Left ventricle myocardium superior (tissue), 1 donor: ENCODE measurements around the gene SHOX. TPM values are rescaled to one million over a fixed set of nuclear protein-coding genes. Genes with fewer than 3 reads are reported as not detected.
"Not testable (repeated sequence)": the region's sequence is repeated elsewhere in the genome, so short reads cannot be mapped to it uniquely, and the experiment has no call there.

Experiments used
- ATAC-seq: fragments of 200-7000 bp; cut with Tn5 transposase; one replicate; pipeline ENCODE4 v1.9.1; 2020; ENCODE audit warnings: mild to moderate bottlenecking, moderate library complexity
- DNase-seq: peaks from one replicate; pipeline ENCODE4 v3.0.0-alpha.2; 2020
- intact Hi-C: fragments of 100-400 bp; cut with micrococcal nuclease; formaldehyde crosslinking; loops from one replicate; pipeline ENCODE4 v1.11.0; 2022
- total RNA-seq: library from RNA; stranded (reverse); fragmentation: NEBNext Ultra II Directional; extraction: Animal tissue kit (Norgen Biotek cat#: 25700); gene quantifications from one replicate; pipeline ENCODE4 v1.2.1, GENCODE V29; 2021
- donor health status: DM: no; HTN: yes; CAD: no; lungs with severe emphysema.

Gene SHOX
- total RNA-seq, 1 donor from 2014 or later: not detected

DNA sequence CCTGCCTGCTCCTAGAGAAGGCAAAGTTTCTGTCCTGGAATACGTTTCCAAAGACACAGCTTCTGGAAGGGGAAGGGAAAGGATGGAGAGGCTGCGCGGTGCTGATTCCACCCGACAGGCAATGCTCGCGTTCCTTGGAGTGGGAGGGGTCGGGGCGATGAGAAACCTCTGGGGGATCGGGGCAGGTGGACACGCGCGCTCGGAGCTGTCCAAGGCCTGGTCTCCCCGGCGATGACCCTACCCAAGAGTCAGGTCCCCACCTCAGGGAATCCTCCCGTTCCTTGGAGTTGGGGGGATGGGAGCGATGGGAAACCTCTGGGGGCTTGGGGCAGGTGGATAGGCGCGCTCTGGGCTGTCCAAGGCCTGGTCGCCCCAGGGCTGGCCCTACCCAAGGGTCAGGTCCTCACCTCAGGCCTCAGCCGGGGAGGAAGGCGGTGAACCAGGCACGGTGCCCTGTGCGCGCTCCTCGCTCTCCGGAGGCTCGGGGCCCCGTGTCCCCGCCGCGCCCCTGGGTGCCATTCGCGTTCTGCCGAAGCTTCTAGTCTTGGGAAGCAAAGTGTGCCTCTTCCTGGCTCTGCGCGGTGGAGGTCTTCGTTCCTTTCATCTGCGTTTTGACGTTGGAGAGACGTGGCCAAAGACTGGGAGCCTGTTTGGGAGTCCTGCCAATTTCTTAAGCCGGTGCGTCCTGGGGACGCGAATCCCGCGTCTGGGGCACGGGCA lies 10.6 kb upstream of the SHOX start:
- ATAC-seq (no peak), DNase-seq (no peak)
- intact Hi-C loops: no loop called here

DNA sequence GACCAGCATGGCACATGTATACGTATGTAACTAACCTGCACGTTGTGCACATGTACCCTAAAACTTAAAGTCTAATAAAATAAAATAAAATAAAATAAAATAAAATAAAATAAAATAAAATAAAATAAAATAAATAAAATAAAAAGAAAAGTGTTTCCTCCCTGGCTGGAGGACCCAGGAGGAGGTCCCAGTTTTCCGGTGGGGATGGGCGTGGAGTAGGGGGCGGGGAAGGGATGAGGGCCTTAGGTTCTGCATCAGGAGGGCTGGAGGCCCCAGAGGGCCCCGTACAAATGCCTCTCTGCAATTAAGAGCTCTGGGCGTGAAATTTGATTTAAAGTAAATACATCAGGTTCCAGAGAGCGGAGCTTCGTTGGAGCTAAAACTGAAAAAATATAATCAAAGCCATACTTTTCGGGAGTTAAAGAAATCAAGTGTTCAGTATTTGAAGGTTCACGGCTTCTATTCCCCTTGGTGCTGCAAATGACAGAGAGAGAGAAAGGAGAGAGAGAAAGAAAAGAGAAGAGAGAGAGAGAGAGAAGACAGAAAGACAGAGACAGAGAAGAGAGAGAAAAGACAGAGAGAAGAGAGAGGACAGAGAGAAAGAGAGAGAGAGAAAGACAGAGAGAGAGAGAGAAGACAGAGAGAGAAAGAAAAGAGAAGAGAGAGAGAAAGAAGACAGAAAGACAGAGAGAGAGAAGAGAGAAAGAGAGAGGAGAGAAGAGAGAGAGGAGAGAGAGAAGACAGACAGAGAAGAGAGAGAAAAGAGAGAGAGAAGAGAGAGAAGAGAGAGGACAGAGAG lies 8.7 kb upstream of the SHOX start:
- intact Hi-C loops: no loop called here
- no peak for ATAC-seq
- no peak for DNase-seq

DNA sequence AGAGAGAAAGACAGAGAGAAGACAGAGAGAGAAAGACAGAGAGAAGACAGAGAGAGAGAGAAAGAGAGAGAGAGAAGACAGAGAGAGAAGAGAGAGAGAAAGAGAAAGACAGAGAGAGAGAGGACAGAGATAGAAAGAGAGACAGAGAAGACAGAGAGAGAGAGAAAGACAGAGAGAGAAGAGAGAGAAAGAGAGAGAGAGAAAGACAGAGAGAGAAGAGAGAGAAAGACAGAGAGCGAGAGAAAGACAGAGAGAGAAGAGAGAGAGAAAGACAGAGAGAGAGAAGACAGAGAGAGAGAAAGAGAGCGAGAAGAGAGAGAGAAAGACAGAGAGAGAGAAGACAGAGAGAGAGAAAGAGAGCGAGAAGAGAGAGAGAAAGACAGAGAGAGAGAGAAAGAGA lies 7.8 kb upstream of the SHOX start:
- intact Hi-C loops, ATAC-seq, DNase-seq: not testable (repeated sequence)

DNA sequence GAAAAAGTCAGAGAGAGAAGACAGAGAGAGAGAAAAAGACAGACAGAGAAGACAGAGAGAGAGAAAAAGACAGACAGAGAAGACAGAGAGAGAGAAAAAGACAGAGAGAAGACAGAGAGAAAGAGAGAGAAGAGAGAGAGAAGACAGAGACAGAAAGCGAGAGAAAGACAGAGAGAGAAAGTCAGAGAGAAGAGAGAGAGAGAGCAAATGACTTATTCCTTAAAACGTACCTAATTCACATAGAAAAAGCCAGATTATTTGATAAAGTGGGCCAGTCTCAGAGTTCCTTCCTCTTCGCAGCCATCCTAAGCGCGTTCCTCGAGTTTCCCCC lies 7.4 kb upstream of the SHOX start:
- DNase-seq: no peak
- intact Hi-C loops: no loop called here
- ATAC-seq: no peak

DNA sequence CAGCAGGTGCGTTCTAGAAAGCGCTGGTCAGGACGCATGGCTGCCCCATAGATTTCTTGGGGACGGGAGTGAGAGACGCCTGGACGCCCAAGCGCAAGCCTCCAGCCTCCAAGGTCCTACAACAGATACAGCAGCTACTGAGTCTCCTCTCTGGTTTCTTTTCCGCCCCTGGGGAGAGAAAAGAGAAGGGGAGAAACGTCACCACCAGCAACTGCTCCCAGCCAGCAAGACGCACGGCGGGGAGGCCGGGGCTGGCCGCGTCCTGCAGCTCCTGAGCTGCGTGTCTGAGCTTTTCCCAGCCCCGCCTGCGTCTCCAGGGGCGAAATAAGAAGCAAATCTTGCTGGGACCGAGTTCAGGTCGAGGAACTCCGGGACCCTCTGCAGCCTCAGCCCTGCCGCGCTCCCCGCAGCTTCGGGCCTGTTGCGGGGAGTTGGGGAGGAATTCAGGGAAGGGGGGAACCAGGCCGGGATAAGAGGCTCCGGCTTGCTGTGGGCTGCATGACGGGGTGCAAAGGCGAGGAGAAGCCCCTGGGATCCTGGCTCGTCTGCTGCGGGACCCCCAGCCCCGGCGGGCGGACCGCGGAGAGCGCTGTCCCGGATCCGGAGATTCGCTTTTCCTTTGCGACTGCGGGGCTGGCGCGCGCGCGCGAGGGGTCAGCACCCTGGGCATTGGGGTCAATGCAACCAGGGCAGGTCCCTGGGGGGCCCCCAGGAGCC lies 6.8 kb upstream of the SHOX start:
- ATAC-seq (no peak), DNase-seq (no peak)
- intact Hi-C loops: no loop called here

DNA sequence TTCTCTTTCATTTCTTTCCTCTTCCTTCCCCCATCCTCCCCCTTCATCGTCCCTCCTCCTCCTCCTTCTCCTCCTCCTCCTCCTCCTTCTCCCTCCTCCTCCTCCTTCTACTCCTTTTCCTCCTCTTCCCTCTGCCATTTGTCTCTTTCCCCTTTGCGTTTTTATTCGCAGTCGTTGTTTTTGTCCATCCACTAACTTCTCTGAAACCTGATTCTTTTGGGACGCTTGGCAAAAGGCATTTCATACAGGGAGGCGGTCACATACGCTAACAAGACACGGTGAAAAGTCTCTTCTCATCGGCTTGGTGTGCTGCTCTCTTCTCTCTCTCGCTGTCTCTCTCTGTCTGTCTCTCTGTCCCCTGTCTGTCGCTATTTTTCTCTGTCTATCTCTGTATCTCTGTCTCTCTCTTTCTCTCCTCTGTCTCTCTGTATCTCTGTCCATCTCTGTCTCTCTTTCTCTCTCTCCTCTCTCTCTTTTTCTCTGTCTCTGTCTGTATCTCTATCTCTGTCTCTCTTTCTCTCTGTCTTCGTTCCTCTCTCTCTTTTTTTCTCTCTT lies 5.4 kb upstream of the SHOX start:
- no peak for ATAC-seq
- DNase-seq: no peak
- intact Hi-C loops: no loop called here

DNA sequence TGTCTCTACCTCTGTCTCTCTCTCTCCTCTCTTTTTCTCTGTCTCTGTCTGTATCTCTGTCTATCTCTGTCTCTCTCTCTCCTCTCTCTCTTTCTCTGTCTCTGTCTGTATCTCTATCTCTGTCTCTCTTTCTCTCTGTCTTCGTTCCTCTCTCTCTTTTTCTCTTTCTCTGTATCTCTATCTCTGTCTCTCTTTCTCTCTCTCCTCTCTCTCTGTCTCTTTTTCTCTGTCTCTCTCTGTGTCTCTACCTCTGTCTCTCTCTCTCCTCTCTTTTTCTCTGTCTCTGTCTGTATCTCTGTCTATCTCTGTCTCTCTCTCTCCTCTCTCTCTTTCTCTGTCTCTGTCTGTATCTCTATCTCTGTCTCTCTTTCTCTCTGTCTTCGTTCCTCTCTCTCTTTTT lies 4.5 kb upstream of the SHOX start:
- ATAC-seq, DNase-seq, intact Hi-C loops: not testable (repeated sequence)

DNA sequence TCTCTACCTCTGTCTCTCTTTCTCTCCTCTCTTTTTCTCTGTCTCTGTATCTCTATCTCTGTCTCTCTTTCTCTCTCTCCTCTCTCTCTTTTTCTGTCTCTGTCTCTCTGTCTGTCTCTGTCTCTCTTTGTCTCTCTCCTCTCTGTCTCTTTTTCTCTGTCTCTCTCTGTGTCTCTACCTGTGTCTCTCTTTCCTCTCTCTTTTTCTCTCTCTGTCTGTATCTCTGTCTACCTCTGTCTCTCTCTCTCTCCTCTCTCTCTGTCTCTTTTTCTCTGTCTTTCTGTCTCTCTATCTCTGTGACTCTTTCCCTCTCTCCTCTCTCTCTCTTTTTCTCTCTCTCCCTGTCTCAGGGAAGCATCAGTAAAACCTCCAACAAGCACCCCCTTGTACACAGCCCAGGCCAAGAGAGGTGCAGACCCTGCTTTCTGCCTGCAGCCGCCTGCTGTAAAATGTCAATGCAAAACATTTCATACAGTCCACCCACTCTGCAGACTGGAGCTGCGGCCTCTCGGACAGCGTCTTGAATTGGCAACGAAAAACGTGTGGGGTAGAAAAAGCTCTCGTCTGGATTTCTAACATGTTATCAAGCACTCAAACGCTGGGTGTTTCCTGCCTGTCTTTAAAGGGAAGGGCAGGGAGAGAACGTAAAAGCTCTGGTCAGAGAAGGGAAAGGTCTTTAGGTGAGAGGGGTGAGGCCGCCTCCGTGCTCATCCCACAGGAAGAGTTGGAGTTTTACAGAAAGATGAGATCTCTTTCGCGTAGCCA lies 3.7 kb upstream of the SHOX start:
- intact Hi-C loops: no loop called here
- DNase-seq: no peak
- no peak for ATAC-seq

DNA sequence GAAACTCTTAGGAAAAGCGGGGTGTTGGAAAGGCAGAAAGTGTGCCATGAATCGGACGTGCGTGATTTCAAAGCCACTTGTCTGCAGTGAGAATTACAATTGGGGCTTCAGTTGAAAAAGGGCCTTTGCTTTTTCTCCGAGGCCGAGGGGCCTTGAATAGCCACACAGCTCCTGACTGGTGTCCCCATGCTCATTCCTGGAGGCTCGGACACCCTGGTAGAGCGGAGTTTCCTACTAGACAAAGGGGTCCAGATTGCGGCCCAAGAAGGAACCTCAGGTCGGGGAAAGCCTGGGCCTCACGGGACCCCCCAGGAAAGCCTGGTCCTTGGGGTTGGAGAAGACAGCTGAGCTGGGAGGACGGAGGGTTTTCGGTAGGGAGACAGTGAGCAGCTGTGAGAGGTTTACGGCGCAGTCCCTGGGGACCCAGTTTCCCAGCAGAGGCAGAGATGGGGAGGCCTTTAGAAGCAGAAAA lies 3.0 kb upstream of the SHOX start:
- ATAC-seq: no peak
- no peak for DNase-seq
- intact Hi-C loops: no loop called here

DNA sequence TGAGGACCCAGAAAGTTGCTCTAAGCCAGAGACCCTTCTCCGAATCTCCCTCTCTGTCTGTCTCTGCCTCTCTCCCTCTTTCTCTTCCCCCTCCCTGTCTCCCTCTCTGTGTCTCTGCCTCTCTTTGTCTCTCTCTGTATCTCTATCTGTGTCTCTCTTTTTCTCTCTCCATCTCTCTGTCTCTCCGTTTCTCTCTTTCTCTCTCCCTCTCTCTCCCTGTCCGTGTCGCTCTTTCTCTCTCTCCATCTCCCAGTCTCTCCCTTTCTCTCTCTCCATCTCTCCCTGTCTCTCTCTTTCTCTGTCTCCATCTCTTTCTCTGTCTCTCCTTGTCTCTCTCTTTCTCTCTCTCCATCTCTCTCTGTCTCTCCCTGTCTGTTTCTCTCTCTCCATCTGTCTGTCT lies 2.6 kb upstream of the SHOX start:
- intact Hi-C loops: no loop called here
- no peak for ATAC-seq
- DNase-seq: no peak

DNA sequence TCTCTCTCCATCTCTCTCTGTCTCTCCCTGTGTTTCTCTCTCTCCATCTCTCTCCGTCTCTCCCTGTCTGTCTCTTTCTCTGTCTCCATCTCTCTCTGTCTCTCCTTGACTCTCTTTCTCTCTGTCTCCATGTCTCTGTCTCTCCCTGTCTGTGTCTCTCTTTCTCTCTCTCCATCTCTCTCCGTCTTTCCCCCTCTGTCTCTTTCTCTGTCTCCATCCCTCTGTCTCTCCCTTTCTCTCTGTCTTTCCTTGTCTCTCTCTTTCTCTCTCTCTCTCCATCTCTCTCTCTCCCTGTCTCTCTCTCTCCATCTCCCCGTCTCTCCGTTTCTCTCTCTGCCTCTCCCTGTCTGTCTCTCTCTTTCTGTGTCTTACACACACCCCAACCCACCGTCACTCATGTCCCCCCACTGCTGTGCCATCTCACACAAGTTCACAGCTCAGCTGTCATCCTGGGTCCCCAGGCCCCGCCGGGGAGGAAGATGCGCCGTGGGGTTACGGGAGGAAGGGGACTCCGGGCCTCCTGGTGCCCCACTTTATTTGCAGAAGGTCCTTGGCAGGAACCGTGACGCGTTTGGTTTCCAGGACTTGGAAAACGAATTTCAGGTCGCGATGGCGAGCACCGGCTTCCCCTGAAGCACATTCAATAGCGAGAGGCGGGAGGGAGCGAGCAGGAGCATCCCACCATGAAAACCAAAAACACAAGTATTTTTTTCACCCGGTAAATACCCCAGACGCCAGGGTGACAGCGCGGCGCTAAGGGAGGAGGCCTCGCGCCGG lies 1.2 kb upstream of the SHOX start:
- intact Hi-C loops: no loop called here
- ATAC-seq (no peak), DNase-seq (no peak)

DNA sequence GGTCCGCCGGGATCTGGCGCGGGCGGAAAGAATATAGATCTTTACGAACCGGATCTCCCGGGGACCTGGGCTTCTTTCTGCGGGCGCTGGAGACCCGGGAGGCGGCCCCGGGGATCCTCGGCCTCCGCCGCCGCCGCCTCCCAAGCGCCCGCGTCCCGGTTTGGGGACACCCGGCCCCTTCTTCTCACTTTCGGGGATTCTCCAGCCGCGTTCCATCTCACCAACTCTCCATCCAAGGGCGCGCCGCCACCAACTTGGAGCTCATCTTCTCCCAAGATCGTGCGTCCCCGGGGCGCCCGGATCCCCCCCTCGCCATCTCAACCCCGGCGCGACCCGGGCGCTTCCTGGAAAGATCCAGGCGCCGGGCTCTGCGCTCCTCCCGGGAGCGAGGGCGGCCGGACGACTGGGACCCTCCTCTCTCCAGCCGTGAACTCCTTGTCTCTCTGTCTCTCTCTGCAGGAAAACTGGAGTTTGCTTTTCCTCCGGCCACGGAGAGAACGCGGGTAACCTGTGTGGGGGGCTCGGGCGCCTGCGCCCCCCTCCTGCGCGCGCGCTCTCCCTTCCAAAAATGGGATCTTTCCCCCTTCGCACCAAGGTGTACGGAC lies 482 bp upstream of the SHOX start:
- intact Hi-C loops: no loop called here

DNA sequence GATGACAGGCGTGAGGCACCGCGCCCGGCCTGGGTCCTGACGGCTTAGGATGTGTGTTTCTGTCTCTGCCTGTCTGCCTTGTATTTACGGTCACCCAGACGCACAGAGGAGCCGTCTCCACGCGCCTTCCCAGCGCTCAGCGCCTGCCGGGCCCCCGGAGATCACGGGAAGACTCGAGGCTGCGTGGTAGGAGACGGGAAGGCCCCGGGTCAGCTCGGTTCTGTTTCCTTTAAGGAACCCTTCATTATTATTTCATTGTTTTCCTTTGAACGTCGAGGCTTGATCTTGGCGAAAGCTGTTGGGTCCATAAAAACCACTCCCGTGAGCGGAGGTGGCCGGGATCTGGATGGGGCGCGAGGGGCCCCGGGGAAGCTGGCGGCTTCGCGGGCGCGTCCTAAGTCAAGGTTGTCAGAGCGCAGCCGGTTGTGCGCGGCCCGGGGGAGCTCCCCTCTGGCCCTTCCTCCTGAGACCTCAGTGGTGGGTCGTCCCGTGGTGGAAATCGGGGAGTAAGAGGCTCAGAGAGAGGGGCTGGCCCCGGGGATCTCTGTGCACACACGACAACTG lies 1.3 kb downstream of the SHOX start:
- intact Hi-C loops: no loop called here
- ATAC-seq: no peak
- no peak for DNase-seq

More for the DNA sequence above, 482 bp upstream of the SHOX start:
- DNase-seq (no peak), ATAC-seq (no peak)

DNA sequence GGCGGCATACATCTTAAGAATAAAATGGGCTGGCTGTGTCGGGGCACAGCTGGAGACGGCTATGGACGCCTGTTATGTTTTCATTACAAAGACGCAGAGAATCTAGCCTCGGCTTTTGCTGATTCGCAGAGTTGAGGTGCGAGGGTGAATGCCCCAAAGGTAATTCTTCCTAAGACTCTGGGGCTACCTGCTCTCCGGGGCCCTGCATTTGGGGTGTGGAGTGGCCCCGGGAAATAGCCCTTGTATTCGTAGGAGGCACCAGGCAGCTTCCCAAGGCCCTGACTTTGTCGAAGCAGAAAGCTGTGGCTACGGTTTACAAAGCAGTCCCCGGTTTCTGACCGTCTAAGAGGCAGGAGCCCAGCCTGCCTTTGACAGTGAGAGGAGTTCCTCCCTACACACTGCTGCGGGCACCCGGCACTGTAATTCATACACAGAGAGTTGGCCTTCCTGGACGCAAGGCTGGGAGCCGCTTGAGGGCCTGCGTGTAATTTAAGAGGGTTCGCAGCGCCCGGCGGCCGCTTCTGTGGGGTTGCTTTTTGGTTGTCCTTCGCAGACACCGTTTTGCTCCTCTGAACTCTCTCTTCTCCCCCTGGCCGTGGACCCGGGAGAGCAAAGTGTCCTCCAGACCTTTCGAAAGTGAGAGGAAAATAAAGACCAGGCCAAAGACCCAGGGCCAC lies 1.9 kb downstream of the SHOX start:
- intact Hi-C loops: no loop called here
- ATAC-seq (no peak), DNase-seq (no peak)

DNA sequence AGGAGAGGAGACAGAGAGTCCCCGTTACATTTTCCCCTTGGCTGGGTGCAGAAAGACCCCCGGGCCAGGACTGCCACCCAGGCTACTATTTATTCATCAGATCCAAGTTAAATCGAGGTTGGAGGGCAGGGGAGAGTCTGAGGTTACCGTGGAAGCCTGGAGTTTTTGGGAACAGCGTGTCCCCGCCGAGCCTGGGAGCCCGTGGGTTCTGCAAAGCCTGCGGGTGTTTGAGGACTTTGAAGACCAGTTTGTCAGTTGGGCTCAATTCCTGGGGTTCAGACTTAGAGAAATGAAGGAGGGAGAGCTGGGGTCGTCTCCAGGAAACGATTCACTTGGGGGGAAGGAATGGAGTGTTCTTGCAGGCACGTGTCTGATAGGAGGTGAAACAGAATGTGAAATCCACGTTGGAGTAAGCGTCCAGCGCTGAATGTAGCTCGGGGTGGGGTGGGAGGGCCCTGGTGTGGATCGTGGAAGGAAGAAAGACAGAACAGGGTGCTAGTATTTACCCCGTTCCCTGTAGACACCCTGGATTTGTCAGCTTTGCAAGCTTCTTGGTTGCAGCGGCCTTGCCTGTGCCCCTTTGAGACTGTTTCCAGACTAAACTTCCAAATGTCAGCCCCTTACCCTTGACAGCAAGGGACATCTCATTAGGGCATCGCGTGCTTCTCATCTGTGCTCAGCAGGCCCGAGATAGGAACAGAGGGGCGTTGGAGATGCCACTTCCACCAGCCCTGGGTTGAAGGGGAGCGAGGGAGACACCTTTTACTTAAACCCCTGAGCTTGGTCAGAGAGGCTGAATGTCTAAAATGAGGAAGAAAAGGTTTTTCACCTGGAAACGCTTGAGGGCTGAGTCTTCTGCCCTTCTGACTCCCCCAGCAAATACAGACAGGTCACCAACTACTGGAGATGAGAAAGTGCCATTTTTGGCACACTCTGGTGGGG lies 2.7 kb downstream of the SHOX start:
- no peak for ATAC-seq
- no peak for DNase-seq
- intact Hi-C loops: no loop called here
